ENCODE data around the gene BEAN1.

Gene BEAN1

GRCh38 chr16:66467611-66468010 is 40.5 kb downstream of the BEAN1 start:
- Histone ChIP-seq H3K4me3 (ENCODE audit: low read depth in 1 of 2, low read length in 2 of 2) (no peak overlapping the region), H3K79me2 (ENCODE audit: insufficient read depth, low read length) (no peaks in the 10 kb centered on the region), H3K27me3 (ENCODE audit: insufficient read depth, low read length, poor library complexity) (no peaks in the 10 kb centered on the region), H3K4me1 (ENCODE audit: insufficient read depth, low read length) (no peaks in the 10 kb centered on the region), H3K36me3 (ENCODE audit: insufficient read depth, low read length) (no peaks in the 10 kb centered on the region), H3K27ac (ENCODE audit: low read length) (no peak overlapping the region), H3K9ac (ENCODE audit: low read depth, low read length) (no peak overlapping the region), H3K4me2 (ENCODE audit: insufficient read depth, low read length) (no peak overlapping the region), H2AFZ (ENCODE audit: low read depth, low read length) (no peak overlapping the region), H3K9me3 (ENCODE audit: insufficient read depth, low read length, severe bottlenecking) (no peaks in the 10 kb centered on the region), H4K20me1 (ENCODE audit: insufficient read depth, low read length) (no peaks in the 10 kb centered on the region)
- DNase-seq (no peak), ATAC-seq (ENCODE audit: insufficient read depth, low read depth) (no peak)
- TF ChIP-seq EZH2 (IDR thresholded peaks at IDR 0.05; ENCODE audit: borderline replicate concordance, low read depth, low read length, severe bottlenecking) (no peak), CTCF (IDR thresholded peaks at IDR 0.05; ENCODE audit: borderline replicate concordance, extremely low read depth, low read length, poor library complexity, severe bottlenecking) (no peak)

- H3K36me3 ChIP-seq (ENCODE audit: insufficient read depth, low read length) = no peaks in the 10 kb centered on the region
- ATAC-seq (ENCODE audit: insufficient read depth, low read depth) (no peak), DNase-seq (no peak)
- no peak overlapping the region for H3K4me3 ChIP-seq (ENCODE audit: low read depth in 1 of 2, low read length in 2 of 2)
- no peak overlapping the region for H2AFZ ChIP-seq (ENCODE audit: low read depth, low read length)
- H3K27me3 ChIP-seq (ENCODE audit: insufficient read depth, low read length, poor library complexity) = no peaks in the 10 kb centered on the region
- H3K9ac ChIP-seq (ENCODE audit: low read depth, low read length) = no peak overlapping the region
- no peaks in the 10 kb centered on the region for H3K79me2 ChIP-seq (ENCODE audit: insufficient read depth, low read length)
- no peak overlapping the region for H3K4me2 ChIP-seq (ENCODE audit: insufficient read depth, low read length)
- H3K4me1 ChIP-seq (ENCODE audit: insufficient read depth, low read length) = no peaks in the 10 kb centered on the region
- TF ChIP-seq EZH2 (IDR thresholded peaks at IDR 0.05; ENCODE audit: borderline replicate concordance, low read depth, low read length, severe bottlenecking) (no peak), CTCF (IDR thresholded peaks at IDR 0.05; ENCODE audit: borderline replicate concordance, extremely low read depth, low read length, poor library complexity, severe bottlenecking) (no peak)
- H3K27ac ChIP-seq (ENCODE audit: low read length) = no peak overlapping the region
- no peaks in the 10 kb centered on the region for H4K20me1 ChIP-seq (ENCODE audit: insufficient read depth, low read length)
- H3K9me3 ChIP-seq (ENCODE audit: insufficient read depth, low read length, severe bottlenecking) = no peaks in the 10 kb centered on the region
Observed at GRCh38 chr16:66468321-66468965, 41.3 kb downstream of the BEAN1 start.

- TF ChIP-seq EZH2 (IDR thresholded peaks at IDR 0.05; ENCODE audit: borderline replicate concordance, low read depth, low read length, severe bottlenecking) (no peak), CTCF (IDR thresholded peaks at IDR 0.05; ENCODE audit: borderline replicate concordance, extremely low read depth, low read length, poor library complexity, severe bottlenecking) (no peak)
Observed at GRCh38 chr16:66469291-66469946, 42.3 kb downstream of the BEAN1 start.

More at GRCh38 chr16:66469291-66469946, 42.3 kb downstream of the BEAN1 start:
- Histone ChIP-seq H2AFZ (ENCODE audit: low read depth, low read length) (no peak overlapping the region), H3K79me2 (ENCODE audit: insufficient read depth, low read length) (no peaks in the 10 kb centered on the region), H3K4me2 (ENCODE audit: insufficient read depth, low read length) (no peak overlapping the region), H3K27me3 (ENCODE audit: insufficient read depth, low read length, poor library complexity) (no peaks in the 10 kb centered on the region), H3K4me1 (ENCODE audit: insufficient read depth, low read length) (peaks cover 6% of the 10 kb centered on the region), H3K9me3 (ENCODE audit: insufficient read depth, low read length, severe bottlenecking) (no peaks in the 10 kb centered on the region), H4K20me1 (ENCODE audit: insufficient read depth, low read length) (no peaks in the 10 kb centered on the region), H3K4me3 (ENCODE audit: low read depth in 1 of 2, low read length in 2 of 2) (no peak overlapping the region), H3K36me3 (ENCODE audit: insufficient read depth, low read length) (no peaks in the 10 kb centered on the region), H3K27ac (ENCODE audit: low read length) (no peak overlapping the region), H3K9ac (ENCODE audit: low read depth, low read length) (no peak overlapping the region)
- ATAC-seq (ENCODE audit: insufficient read depth, low read depth) (no peak), DNase-seq (no peak)
